HG03354 (cell line): ENCODE data around the gene TH.

Experiments used
- ATAC-seq: cut with Tn5 transposase; IDR thresholded peaks from one replicate; pipeline ENCODE4 v1.9.1; 2021; ENCODE audit warnings: mild to moderate bottlenecking; ENCODE audit not compliant: unreplicated experiment, poor library complexity, severe bottlenecking

TH gene

GRCh38 chr11:2147391-2147790 lies 24.2 kb downstream of the TH start:
- ATAC-seq = no peak

GRCh38 chr11:2146051-2146450 lies 25.6 kb downstream of the TH start:
- no peak for ATAC-seq

- no peak for ATAC-seq
Observed at GRCh38 chr11:2144544-2145248, 26.9 kb downstream of the TH start.

- ATAC-seq = no peak
Observed at GRCh38 chr11:2143799-2144543, 27.6 kb downstream of the TH start.

- no peak for ATAC-seq
Observed at GRCh38 chr11:2143477-2143798, 28.2 kb downstream of the TH start.

GRCh38 chr11:2142762-2143202 lies 28.8 kb downstream of the TH start:
- no peak for ATAC-seq

- no peak for ATAC-seq
Observed at GRCh38 chr11:2142300-2142759, 29.3 kb downstream of the TH start.

- ATAC-seq = no peak
Observed at GRCh38 chr11:2140411-2141400, 30.9 kb downstream of the TH start.

GRCh38 chr11:2139621-2140337 lies 31.8 kb downstream of the TH start:
- no peak for ATAC-seq

GRCh38 chr11:2139123-2139521 lies 32.5 kb downstream of the TH start, which contains the start of gene IGF2:
TSS of gene IGF2 (minus strand) at chr11:2139389. CDS start at chr11:2135523, 3,866 bp downstream.
- ATAC-seq = no peak

GRCh38 chr11:2138431-2139122 lies 33.0 kb downstream of the TH start:
- ATAC-seq = no peak

GRCh38 chr11:2138068-2138430 lies 33.6 kb downstream of the TH start:
- no peak for ATAC-seq

- no peak for ATAC-seq
Observed at GRCh38 chr11:2137202-2138067, 34.2 kb downstream of the TH start.

- ATAC-seq = no peak
Observed at GRCh38 chr11:2136952-2137201, 34.7 kb downstream of the TH start.

- no peak for ATAC-seq
Observed at GRCh38 chr11:2136209-2136951, 35.2 kb downstream of the TH start.

- no peak for ATAC-seq
Observed at GRCh38 chr11:2135648-2136201, 35.9 kb downstream of the TH start.

GRCh38 chr11:2135018-2135569 lies 36.5 kb downstream of the TH start:
- ATAC-seq = no peak
